ENCODE measurements around the gene LAMB4. TPM values are rescaled to one million over a fixed set of nuclear protein-coding genes. Genes with fewer than 3 reads are reported as not detected.

LAMB4 gene
- total and polyA plus RNA-seq, 12 donors = 0.15 to 0.69 (median 0.25) TPM; not detected in 3

- Histone ChIP-seq H3K36me3 (peaks cover 0 to 91% (median 26%) of the 10 kb centered on the region in 9 donors), H3K4me1 (peaks cover 0 to 35% (median 18%) of the 10 kb centered on the region in 9 donors), H3K9me3 (no peaks in the 10 kb centered on the region), H3K27ac (peak overlapping the region in 1 of 10 donors; percentile 30), H3K27me3 (no peaks in the 10 kb centered on the region), H3K4me3 (no peak overlapping the region)
- DNase-seq (no peak), ATAC-seq (no peak)
- intact Hi-C loops (cut with DNase I) = no loop called here
- no peak for TF ChIP-seq CTCF (IDR thresholded peaks at IDR 0.05)
- 75 to 78% methylated on average over 4 of the region's 4 CpGs for WGBS, 2 donors
Observed at GRCh38 chr7:107981466-107981865, 148.7 kb downstream of the LAMB4 start.

- H3K9me3 ChIP-seq = no peaks in the 10 kb centered on the region
- no peaks in the 10 kb centered on the region for H3K27me3 ChIP-seq
- no peak for TF ChIP-seq CTCF (IDR thresholded peaks at IDR 0.05)
- intact Hi-C loops (cut with DNase I) = no loop called here
- H3K4me1 ChIP-seq = peaks cover 0 to 36% (median 18%) of the 10 kb centered on the region in 9 donors
- ATAC-seq (no peak), DNase-seq (no peak)
- WGBS, 2 donors = 96 to 99% methylated on average over 8 of the region's 8 CpGs
- peaks cover 0 to 91% (median 32%) of the 10 kb centered on the region in 9 donors for H3K36me3 ChIP-seq
- no peak overlapping the region for H3K27ac ChIP-seq
- no peak overlapping the region for H3K4me3 ChIP-seq
Observed at GRCh38 chr7:107980671-107981190, 149.4 kb downstream of the LAMB4 start.

GRCh38 chr7:107980171-107980570 lies 150.0 kb downstream of the LAMB4 start:
- peaks cover 0 to 91% (median 30%) of the 10 kb centered on the region in 9 donors for H3K36me3 ChIP-seq
- DNase-seq (no peak), ATAC-seq (no peak)
- no peaks in the 10 kb centered on the region for H3K9me3 ChIP-seq
- no peaks in the 10 kb centered on the region for H3K27me3 ChIP-seq
- TF ChIP-seq CTCF (IDR thresholded peaks at IDR 0.05) = no peak
- 97 to 99% methylated on average over 3 of the region's 3 CpGs for WGBS, 2 donors
- H3K4me1 ChIP-seq = peaks cover 0 to 42% (median 18%) of the 10 kb centered on the region in 9 donors
- peak overlapping the region in 1 of 10 donors; percentile 2 for H3K27ac ChIP-seq
- no peak overlapping the region for H3K4me3 ChIP-seq
- intact Hi-C loops (cut with DNase I) = no loop called here

- Histone ChIP-seq H3K36me3 (peaks cover 0 to 91% (median 26%) of the 10 kb centered on the region in 9 donors), H3K4me3 (no peak overlapping the region), H3K9me3 (no peaks in the 10 kb centered on the region), H3K27me3 (no peaks in the 10 kb centered on the region), H3K4me1 (peaks cover 0 to 48% (median 23%) of the 10 kb centered on the region in 9 donors), H3K27ac (peak overlapping the region in 3 of 10 donors; percentile 2 to 23 (median 15))
- WGBS, 2 donors = 92 to 95% methylated on average over 5 of the region's 5 CpGs
- ATAC-seq = no peak
- intact Hi-C loops (cut with DNase I) = no loop called here
- DNase-seq = no peak
- TF ChIP-seq CTCF (IDR thresholded peaks at IDR 0.05) = no peak
Observed at GRCh38 chr7:107978815-107979408, 151.2 kb downstream of the LAMB4 start.
